ENCODE results near the gene SLC27A4. TPM values are rescaled to one million over a fixed set of nuclear protein-coding genes. Genes with fewer than 3 reads are reported as not detected.

SLC27A4 gene
- total RNA-seq, 1 experiment from 2014 or later, result 17.0 TPM

DNA sequence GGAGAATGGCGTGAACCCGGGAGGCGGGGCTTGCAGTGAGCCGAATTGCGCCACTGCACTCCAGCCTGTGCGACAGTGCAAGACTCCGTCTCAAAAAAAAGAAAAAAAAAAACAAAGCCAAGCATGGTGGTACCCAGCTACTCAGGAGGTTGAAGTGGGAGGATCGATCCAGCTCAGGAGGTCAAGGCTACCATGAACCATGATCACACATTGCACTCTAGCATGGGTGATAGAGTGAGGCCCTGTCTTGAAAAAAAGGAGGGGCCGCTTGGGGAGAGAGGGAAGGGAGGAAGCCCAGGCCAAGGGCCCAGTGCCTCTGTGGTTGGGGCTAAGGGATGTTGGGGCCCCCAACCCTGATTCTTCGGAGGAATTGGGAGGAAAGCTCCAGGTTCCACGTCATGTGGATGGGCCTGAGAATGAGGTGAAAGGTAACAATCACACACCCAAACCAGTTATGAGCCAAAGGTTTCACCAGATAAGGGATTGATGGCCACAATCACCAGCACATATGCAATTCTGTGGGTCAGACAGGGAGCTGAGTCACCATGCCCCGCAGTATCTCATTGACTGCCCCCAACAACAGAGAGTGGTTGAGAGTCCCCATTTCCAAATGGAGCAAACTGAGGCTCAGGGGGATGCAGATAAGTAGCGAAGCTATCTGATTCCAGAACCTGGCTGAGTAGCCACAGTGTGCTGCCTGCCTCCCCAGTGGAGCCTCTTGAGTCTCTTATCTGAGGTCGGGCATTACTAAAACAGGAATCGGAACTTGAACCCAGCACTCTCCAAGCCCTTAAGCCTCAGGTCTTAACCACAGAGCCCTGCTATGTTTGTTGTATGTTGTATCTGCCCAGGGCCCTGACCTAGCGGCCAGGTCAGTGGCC is 43.7 kb upstream of the SLC27A4 start:
- H2AFZ ChIP-seq (ENCODE audit: low read length), result no peak overlapping the region
- no CpG with 5 or more reads among the region's 16 CpGs for WGBS (ENCODE audit: extremely low coverage, insufficient read length, low lambda C conversion rate)

More for the DNA sequence above, 43.7 kb upstream of the SLC27A4 start:
- Mint-ChIP-seq H3K27me3 (ENCODE audit: low read depth) (peaks cover 4% of the 10 kb centered on the region), H3K4me3 (no peak overlapping the region), H3K4me1 (peaks cover 2 to 4% of the 10 kb centered on the region in 2 experiments), H3K36me3 (ENCODE audit: insufficient read depth in 1 of 3, low read depth in 3 of 3) (no peaks in the 10 kb centered on the region), H3K27ac (no peak overlapping the region), H3K9me3 (no peaks in the 10 kb centered on the region)
- H3K18ac ChIP-seq (ENCODE audit: insufficient read length, low read depth, low read length), result no peak overlapping the region
- H3K56ac ChIP-seq (ENCODE audit: insufficient read length, low read depth, low read length), result no peak overlapping the region
- no peak for DNase-seq
- H2BK120ac ChIP-seq (ENCODE audit: low read depth, low read length, poor library complexity, severe bottlenecking), result no peak overlapping the region
- no peak overlapping the region for H3K4ac ChIP-seq (ENCODE audit: low read depth, low read length)
- no peak overlapping the region for H3K9ac ChIP-seq (ENCODE audit: extremely low read depth, insufficient read length, low read length)
- no peaks in the 10 kb centered on the region for H3K27me3 ChIP-seq (ENCODE audit: insufficient read depth, low read length)
- H3K14ac ChIP-seq (ENCODE audit: insufficient read depth, low read length), result no peak overlapping the region
- no peak overlapping the region for H2BK15ac ChIP-seq (ENCODE audit: low read depth, low read length)
- no peak overlapping the region for H4K5ac ChIP-seq (ENCODE audit: insufficient read length, low read depth, low read length)
- no peak overlapping the region for H3K23ac ChIP-seq (ENCODE audit: insufficient read length, low read depth, low read length)
- no peaks in the 10 kb centered on the region for H4K20me1 ChIP-seq (ENCODE audit: control insufficient read depth, insufficient read depth, insufficient read length)
- no peak overlapping the region for H3K27ac ChIP-seq (ENCODE audit: insufficient read length, low read depth, low read length)
- no peak overlapping the region for H3K4me2 ChIP-seq (ENCODE audit: insufficient read depth, insufficient read length, low read length)
- no peaks in the 10 kb centered on the region for H3K9me3 ChIP-seq (ENCODE audit: control insufficient read depth, low read depth, low read length)
- no peak overlapping the region for H2BK20ac ChIP-seq (ENCODE audit: low read depth, low read length, poor library complexity, severe bottlenecking)
- H4K91ac ChIP-seq (ENCODE audit: insufficient read length, low read depth, low read length), result no peak overlapping the region
- no peak overlapping the region for H2BK12ac ChIP-seq (ENCODE audit: insufficient read length, low read depth, low read length)
- no peaks in the 10 kb centered on the region for H3K79me2 ChIP-seq (ENCODE audit: insufficient read depth, low read length)
- H3K79me1 ChIP-seq (ENCODE audit: insufficient read depth, low read depth, low read length, poor library complexity, severe bottlenecking), result no peaks in the 10 kb centered on the region
- H2BK5ac ChIP-seq (ENCODE audit: insufficient read length, low read length), result no peak overlapping the region
- H4K8ac ChIP-seq (replicated peaks; ENCODE audit: insufficient read length, low read depth, low read length), result no peak overlapping the region
- H3K23me2 ChIP-seq (ENCODE audit: insufficient read length, low read depth, low read length, poor library complexity, severe bottlenecking), result no peaks in the 10 kb centered on the region
- H2AK5ac ChIP-seq (ENCODE audit: insufficient read length, low read length), result no peak overlapping the region
- no peaks in the 10 kb centered on the region for H3K4me1 ChIP-seq (ENCODE audit: insufficient read depth, low read length)
- H3T11ph ChIP-seq (ENCODE audit: low read length), result no peak overlapping the region
- TF ChIP-seq, protein P1, sequence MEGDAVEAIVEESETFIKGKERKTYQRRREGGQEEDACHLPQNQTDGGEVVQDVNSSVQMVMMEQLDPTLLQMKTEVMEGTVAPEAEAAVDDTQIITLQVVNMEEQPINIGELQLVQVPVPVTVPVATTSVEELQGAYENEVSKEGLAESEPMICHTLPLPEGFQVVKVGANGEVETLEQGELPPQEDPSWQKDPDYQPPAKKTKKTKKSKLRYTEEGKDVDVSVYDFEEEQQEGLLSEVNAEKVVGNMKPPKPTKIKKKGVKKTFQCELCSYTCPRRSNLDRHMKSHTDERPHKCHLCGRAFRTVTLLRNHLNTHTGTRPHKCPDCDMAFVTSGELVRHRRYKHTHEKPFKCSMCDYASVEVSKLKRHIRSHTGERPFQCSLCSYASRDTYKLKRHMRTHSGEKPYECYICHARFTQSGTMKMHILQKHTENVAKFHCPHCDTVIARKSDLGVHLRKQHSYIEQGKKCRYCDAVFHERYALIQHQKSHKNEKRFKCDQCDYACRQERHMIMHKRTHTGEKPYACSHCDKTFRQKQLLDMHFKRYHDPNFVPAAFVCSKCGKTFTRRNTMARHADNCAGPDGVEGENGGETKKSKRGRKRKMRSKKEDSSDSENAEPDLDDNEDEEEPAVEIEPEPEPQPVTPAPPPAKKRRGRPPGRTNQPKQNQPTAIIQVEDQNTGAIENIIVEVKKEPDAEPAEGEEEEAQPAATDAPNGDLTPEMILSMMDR (conservative IDR thresholded peaks at IDR 0.05), result no peak

Measured in H9 (cell line).